Stimulated activated CD8-positive, alpha-beta memory T cell treated with anti-CD3 and anti-CD28 coated beads, Interleukin-7, amount 100 ng/mL, for 24 hours (primary cell): ENCODE data around the gene MRPS12.

ENCODE experiments used
- DNase-seq: peaks from one replicate; pipeline ENCODE4 v3.0.0-alpha.2; 2020; ENCODE audit warnings: low read depth

The MRPS12 gene

DNA sequence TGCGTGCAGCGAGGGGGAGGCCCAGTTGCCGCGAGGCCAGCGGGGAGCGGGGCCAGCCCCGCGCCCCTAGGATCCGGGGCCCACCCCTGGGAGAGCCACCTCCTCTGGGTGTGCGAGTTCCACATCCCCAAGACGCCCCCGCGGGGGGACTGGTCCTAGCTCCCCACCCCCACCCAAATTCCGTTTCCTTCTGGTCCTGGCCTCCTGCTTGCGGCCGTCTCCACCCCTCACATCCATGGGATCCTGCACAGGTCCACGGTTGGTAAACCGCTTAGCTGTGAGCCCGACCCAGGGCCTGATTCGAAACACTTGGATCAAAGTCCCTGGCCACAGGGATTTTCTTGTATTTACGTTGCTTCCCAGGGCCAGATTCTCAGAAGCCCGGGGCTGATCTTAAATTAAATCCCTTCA lies 45.1 kb downstream of the MRPS12 start:
- DNase-seq: no peak

DNA sequence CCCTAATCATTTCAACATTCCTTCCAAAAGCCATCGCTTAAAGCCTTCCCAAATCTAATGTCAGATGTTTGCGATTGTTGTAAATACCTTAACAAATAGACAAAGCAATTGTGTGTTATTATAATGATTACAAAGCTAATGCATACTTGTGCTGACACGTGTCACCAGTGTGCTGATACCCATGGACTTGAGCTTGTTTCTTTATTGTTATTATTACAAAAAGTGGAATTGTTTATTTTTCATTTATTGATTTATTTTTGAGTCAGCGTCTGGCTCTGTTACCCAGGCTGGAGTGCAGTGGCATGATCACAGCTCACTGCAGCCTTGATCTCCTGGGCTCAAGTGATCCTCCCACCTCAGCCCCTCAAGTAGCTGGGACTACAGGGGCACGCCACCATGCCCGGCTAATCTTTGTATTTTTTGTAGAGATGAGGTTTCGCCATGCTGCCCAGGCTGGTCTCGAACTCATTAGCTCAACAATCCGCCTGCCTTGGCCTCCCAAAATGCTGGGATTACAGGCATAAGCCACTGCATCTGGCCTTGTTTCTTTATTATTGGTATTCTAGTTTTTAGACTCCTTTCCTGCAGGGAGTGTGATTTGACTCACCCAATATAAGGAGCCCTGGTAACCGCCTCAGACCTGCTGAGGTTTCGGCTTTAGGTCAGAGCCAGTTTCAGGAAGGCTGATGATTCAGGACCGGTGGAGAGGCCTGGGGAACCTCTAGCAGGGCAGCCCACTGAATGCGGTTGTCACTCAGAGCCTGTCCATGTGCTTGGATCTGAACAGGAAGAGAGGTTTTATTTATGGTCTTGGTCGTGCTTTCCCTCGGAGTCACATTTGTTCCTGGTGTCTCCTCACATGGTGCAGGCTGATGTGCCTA lies 46.9 kb downstream of the MRPS12 start:
- peak; percentile 5 for DNase-seq

DNA sequence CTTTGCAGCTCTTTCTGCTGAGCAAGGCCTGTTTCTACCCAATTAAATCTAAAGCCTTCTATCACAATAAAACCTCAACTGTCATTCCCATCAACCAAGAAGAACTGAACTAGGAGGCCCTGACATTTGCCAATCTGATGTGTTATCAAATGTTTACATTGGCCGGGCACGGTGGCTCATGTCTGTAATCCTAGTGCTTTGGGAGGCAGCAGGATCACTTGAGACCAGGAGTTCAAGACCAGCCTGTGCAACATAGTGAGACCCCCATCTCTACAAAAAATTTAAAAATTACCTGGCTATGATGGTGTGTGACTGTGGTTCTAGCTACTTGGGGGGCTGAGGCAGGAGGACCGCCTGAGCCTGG lies 47.6 kb downstream of the MRPS12 start:
- no peak for DNase-seq

DNA sequence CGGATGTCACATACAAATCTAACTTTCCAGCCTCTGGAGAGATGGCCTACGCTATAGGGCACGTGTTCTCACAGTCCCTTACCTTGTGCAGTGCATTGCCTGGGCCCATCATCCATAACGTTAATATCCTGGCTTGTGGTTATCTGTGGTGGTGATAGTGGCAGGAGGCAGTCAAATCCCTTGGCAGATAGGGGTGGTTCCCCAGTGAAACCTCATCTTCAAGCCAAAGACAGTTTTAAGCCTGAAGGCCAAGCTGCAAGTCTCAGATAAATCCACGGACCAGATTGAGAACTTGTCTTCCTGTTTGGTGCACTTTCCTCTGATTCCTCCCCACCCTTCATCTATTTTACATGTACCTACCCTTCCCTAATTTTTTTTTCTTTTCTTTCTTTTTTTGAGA lies 49.1 kb downstream of the MRPS12 start:
- no peak for DNase-seq

DNA sequence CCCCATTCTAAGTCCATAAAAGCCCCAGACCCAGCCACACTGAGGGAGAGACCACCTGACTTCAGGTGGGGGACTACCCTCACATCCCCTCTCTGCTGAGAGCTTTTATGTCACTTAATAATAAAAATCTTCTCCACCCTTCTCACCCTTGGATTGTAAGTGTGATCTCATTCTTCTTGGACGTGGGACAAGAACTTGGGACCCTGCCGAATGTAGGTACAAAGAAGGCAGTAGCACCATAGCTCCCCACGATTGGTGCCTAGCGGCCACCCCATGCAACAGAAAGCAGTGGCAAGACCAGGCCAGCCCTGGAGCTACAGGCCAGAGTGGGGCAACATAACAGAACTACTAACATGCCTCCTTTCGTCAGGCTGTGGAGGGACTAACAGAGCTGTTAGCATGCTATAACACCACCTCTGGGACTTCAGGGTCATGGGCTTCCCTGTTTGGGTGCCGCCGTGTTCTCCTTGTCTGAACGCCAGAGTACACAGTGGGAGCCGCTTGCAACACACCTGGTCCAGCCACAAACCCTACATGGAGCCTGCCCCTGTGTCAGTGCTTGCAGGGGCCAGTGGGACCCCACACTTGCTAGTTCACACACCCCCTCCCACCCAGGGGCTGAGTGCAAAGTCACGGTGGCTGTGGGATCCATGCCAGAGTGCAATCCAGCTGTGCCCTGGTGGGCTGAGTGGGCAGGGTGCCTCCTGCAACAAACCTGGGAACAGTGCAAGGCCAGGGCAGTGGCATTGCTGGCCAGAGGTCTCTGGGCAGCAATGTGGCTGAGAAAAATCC lies 50.0 kb downstream of the MRPS12 start:
- DNase-seq: no peak
